ENCODE data around the gene NRAP.

NRAP gene

GRCh38 chr10:113555751-113556150, 108.1 kb downstream of the NRAP start:
- no peak for DNase-seq

- no peak for DNase-seq
Measured at GRCh38 chr10:113555245-113555644, 108.6 kb downstream of the NRAP start.

- no peak for DNase-seq
Measured at GRCh38 chr10:113554214-113554613, 109.6 kb downstream of the NRAP start.

- no peak for DNase-seq
Measured at GRCh38 chr10:113553149-113553548, 110.7 kb downstream of the NRAP start.

- no peak for DNase-seq
Measured at GRCh38 chr10:113552701-113553100, 111.1 kb downstream of the NRAP start, which contains the start of gene HABP2. TSS of gene HABP2 (plus strand) at chr10:113553053. CDS start at chr10:113553122, 69 bp downstream.

- DNase-seq = no peak
Measured at GRCh38 chr10:113552014-113552413, 111.8 kb downstream of the NRAP start.

GRCh38 chr10:113550365-113550764, 113.5 kb downstream of the NRAP start:
- DNase-seq = no peak

GRCh38 chr10:113549856-113550255, 114.0 kb downstream of the NRAP start:
- DNase-seq = no peak

GRCh38 chr10:113547426-113547825, 116.4 kb downstream of the NRAP start:
- DNase-seq = no peak

- DNase-seq = no peak
Measured at GRCh38 chr10:113544392-113544791, 119.4 kb downstream of the NRAP start.

- DNase-seq = no peak
Measured at GRCh38 chr10:113543107-113543955, 120.5 kb downstream of the NRAP start.

GRCh38 chr10:113541549-113541927, 122.3 kb downstream of the NRAP start:
- DNase-seq = no peak

- DNase-seq = no peak
Measured at GRCh38 chr10:113540845-113541548, 122.8 kb downstream of the NRAP start.

- no peak for DNase-seq
Measured at GRCh38 chr10:113539789-113540188, 124.1 kb downstream of the NRAP start.

Measured in left hindlimb (tissue), 1 donor.